Ramos (cell line): ENCODE data around the gene GATD1.
"Not testable (repeated sequence)": the region's sequence is repeated elsewhere in the genome, so short reads cannot be mapped to it uniquely, and the experiment has no call there.

Source experiments
- in situ Hi-C: fragments of 300-500 bp; cut with MboI; formaldehyde crosslinking; loops from one replicate; pipeline ENCODE4 v1.14.3; 2022; ENCODE audit warnings: low sequenced_read_pairs; ENCODE audit not compliant: unreplicated experiment

Gene GATD1

DNA sequence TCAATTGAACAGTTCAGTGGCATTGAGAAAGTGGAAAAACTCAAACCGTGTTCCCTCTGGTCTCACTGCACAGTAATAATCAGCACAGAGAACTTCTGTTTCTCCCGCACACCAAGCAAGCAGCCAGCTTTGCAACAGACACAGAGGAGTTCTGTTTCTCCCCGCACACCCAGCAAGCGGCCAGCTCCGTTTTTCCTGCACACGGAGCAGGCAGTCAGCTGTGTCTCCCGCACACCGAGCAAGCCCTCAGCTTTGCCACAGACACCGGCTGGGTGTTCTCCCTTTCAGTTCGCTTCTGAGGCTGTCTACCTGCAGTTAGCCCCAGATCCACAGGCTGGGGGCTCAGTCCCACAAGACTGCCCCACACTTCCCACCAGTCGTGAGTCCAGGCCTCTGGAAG is 39.9 kb downstream of the GATD1 start:
- in situ Hi-C loops, result no loop called here

DNA sequence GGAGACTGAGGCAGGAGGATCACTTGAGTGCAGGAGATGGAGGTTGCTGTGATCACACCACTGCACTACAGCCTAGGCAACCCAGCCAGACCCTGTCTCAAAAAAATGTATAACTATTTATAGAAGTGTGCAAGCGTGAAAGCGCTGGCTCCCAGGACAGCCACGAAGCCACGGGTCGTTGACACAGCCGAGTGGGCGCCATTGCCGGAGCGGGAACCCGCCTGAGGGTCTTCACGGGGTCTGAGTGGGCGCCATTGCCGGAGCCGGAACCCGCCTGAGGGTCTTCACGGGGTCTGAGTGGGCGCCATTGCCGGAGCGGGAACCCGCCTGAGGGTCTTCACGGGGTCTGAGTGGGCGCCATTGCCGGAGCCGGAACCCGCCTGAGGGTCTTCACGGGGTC is 42.7 kb downstream of the GATD1 start:
- in situ Hi-C loops, result not testable (repeated sequence)

DNA sequence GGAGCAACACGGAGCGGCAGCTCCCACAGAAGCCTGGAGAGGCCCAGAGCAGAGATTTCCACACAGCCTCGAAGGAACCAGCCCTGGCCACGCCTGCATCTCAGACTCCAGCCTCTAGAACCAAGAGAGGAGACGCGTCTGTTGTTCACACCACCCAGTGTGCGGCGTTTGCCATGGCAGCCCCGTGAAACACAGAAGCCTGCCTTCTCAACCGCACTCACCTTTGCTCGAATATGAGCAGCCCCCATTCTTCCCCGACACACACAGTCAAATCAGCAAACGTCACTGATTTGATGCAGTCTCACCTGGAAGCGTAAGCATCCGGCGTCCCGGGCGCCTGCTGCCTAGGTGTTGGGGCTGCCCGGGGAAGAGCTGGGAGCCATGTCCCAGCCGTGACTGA is 44.2 kb downstream of the GATD1 start:
- in situ Hi-C loops, result no loop called here

DNA sequence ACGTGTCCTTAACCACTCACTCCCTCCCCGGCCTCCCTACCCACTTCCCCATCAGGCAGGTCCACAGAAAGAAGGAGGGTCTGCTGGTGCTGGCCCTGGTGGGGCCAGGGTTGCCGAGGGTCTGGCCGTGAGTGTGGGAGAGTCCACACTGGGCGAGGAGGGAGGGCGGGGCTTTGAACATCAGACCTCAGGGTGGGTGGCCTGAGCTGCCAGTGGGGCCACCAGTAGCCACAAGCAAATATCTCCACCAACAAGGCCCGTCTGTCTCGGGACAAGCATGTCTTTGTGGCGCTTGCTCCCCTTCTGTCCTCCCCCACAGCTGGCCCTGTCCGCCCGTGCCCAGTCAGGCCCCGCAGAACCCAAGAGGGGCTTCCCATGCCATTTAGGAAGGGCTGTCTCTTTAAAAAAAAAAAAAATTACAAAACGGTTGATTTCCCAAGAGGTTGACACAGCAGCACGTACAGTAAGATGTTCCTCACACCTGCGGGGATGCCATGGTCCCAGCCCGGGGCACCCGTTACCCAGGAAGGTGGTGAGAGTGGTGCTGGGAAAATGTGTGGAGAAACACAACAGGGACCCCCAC is 47.7 kb downstream of the GATD1 start:
- in situ Hi-C loops, result no loop called here

DNA sequence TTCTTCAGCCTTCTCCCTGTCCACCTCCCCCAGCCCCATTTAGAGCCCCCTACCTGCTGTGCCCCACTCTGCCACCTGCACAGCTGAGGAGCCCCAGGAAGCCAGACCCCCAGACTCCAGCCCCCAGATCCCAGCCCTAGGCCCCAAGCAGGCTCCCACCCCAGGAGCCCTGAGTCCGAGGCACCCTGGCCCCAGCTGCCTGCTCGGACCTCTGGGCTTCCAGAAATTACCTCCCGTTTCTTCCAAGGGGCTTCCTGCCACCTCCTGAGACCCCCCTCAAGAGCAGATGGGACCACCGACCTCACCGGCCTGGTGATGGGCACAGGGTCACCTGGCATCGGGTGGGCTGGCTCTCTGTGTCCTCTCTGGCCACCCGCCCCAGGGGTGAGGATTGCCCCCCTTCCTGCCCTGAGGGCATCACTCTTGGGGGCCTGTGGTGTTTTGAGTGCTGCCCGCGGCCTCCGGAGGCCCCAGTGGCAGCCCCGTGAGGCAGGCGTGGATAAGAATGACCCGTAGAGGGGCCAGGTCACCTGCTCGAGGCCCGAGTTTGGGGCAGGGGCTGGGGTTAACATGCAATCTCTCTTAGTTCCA is 48.3 kb downstream of the GATD1 start:
- in situ Hi-C loops, result no loop called here

DNA sequence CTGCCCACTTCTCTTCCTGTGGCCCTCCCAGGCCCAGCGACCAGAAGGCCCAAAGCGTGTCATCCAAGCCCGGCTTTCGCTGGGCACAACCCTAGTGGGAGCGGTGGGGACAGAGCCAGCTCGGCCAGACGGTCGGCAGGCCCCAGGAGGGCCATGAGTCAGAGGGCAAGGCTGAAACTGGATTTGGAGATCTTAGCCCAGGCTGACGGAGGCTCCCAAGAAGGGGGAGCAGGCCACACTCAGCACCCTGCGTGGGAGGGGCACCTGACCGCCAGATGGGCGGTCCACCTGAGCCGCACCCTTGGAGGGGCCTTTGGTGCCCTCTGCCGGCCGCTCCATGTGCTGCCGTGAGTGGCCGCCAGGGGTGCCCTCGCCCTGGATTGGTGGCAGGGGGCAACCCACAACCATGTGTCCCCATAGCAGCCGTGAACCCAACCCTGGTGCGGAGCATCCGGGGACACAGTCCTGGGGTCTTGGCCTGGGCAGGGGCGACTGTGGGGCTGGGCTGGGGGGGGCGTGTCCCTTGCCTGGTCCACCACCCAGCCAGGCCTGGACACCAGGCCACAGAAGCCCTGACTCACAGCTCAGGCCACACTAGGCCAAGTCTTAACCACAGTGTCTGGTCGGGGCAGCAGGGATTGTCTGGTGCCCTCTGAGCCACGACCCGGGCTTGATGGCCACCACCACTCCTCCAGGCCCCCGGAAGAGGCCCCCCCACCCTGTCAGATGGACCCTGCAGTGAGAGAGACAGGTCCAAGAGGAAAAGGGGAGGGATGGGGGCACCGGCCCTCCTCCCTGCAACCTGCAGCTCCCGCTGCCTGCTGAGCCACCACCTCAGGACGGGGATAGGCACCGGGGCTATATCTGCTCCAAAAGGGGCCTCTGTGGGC is 49.2 kb downstream of the GATD1 start:
- in situ Hi-C loops, result no loop called here

DNA sequence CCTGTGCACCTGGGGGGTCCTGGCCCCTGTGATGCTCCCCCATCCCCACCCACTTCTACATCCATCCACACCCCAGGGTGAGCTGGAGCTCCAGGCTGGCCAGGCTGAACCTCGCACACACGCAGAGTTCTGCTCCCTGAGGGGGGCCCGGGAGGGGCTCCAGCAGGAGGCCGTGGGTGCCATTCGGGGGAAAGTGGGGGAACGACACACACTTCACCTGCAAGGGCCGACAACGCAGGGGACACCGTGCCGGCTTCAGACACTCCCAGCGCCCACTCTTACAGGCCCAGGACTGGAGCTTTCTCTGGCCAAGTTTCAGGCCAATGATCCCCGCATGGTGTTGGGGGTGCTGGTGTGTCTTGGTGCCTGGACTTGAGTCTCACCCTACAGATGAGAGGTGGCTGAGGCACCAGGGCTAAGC is 50.0 kb downstream of the GATD1 start:
- in situ Hi-C loops, result no loop called here

DNA sequence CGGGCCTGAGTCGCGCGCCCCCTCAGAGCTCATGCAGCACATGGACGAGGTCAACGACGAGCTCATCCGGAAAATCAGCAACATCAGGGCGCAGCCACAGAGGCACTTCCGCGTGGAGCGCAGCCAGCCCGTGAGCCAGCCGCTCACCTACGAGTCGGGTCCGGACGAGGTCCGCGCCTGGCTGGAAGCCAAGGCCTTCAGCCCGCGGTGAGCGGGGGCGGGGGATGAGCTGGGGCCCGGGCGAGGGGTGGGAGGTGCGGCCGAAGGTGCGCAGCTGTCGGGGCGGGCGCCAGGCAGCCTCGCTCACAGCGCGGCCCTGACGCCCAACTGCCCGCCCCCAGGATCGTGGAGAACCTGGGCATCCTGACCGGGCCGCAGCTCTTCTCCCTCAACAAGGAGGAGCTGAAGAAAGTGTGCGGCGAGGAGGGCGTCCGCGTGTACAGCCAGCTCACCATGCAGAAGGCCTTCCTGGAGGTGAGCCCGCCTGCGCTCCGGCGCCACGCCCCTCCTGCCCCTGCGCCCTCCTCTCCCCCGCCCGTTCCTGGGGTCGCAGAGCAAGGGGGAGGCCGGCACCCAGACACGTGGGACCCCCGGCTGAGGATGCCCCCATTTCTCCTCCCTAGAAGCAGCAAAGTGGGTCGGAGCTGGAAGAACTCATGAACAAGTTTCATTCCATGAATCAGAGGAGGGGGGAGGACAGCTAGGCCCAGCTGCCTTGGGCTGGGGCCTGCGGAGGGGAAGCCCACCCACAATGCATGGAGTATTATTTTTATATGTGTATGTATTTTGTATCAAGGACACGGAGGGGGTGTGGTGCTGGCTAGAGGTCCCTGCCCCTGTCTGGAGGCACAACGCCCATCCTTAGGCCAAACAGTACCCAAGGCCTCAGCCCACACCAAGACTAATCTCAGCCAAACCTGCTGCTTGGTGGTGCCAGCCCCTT is 50.7 kb downstream of the GATD1 start:
- in situ Hi-C loops, result no loop called here

DNA sequence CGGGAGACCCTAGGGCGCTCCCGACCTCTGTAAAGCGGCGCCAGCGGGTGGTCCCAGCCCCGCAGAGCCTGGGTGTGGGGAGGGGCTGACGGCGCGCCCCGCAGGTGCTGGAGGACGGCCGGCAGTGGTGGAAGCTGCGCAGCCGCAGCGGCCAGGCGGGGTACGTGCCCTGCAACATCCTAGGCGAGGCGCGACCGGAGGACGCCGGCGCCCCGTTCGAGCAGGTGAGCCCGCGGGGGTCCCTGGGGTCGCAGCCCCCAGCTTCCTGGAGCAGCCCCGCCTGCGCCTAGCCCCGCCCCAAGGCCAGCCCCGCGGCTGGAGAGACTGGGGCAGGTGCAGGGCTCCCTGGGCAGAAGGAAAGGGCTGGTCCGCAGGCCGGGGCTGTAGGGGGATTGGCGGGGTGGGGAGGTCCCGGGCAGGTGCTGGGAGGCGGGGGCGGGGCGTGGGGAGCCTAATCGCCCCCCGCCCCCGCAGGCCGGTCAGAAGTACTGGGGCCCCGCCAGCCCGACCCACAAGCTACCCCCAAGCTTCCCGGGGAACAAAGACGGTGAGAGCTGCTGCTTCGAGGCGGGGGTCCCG is 51.6 kb downstream of the GATD1 start:
- in situ Hi-C loops, result no loop called here

DNA sequence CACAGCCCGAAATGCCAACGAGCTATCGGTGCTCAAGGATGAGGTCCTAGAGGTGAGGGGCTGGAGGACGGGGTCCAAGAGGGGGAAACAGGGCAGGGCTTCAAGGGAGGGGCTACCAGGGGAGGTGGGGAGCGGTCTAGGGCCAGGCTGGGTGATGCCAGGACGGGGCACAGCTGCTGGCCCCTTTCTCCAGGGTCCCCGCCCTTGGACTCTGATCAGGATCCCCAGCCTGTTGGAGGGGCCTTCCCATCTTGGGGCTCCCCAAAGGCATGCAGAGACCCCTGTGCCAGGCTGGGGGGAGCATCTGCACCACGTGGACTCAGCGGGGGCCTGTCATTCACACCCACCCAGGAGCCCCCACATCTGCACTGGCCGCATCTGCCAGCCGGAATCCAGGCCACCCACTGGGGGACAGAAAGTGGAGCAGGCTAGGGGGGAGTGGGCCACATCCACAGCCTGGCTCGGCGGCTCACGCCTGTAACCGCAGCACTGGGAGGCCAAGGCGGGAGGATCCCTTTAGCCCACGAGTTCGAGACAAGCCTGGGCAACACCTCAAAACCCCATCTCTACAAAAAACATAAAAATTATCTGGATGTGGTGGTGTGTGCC is 52.4 kb downstream of the GATD1 start:
- in situ Hi-C loops, result no loop called here

DNA sequence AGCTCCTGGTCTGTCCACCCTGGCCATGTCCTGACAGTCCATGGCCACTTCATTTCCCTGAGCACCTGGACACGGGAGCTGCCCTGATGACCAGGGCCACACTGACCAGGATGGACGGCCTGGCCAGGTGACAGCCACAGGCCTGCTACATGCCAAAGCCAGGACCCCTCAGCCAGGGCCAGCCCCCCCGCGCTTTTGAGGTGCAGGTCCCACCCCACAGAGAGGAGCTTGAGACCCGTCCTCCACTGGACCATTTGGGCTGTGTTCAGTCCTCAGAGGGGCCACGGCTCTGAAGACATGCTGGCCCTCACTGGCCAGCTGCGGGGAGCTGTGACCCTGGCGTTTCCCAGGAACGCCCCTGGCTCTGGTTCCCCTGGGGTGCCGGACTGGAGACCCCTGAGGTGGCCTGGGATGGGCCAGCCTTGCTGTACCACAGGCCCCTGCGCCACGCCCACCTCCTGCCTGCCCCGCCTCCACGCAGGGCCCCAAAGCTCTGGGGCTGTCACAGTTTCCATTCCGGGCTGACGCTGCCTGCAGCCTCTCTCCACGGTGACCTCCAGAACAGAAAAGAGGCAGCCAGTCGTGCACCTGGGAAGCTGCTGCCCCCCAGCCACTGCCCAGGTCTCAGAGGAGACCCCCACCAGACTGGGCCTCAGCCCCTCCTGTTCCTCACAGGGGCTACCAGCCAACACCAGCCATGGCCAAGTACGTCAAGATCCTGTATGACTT is 53.1 kb downstream of the GATD1 start:
- in situ Hi-C loops, result no loop called here

DNA sequence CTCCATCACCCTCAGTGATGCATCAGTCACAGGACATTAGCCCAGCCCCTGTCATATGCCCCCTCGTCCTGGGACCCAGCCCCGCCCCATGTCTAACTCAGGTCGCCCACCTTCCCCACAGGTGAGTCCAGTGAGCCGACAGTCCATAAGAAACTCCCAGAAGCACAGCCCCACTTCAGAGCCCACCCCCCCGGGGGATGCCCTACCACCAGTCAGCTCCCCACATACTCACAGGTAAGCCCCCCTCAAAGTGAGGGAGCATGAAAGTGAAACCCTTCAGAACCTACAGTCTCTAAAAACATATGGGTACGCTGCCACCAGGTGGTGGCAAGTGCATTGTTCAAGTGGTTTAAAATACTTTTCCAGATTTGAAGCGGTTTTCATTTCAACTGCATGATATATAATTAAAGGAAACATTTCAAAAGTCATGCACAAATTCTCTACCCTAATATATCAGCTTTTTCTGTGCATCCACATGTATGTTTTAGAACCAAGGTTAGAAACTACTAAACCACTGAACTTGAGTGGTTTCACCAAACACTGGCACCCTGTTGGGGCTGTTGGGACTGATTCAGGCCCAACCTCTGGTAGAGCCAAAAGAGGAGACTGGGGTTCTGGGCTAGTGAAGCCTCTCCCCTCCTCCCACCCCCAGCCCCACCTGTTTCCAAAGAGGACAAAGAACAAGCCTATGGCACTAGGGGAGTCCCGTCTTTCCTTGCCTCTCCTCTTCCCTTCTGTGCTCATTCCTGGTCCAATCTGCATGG is 54.0 kb downstream of the GATD1 start:
- in situ Hi-C loops, result no loop called here

DNA sequence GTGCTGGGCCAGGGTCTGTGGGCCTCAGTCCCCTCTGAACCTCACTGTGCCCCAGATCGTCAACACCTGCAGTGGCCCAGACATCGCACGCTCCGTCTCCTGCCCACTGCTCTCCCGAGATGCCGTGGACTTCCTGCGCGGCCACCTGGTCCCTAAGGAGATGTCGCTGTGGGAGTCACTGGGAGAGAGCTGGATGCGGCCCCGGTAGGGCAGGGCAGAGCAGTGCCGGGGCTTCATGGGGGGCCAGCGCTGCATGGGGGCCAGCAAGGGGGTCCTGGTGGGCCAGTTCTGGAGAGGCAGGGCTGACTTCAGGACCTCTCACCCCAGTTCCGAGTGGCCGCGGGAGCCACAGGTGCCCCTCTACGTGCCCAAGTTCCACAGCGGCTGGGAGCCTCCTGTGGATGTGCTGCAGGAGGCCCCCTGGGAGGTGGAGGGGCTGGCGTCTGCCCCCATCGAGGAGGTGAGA is 54.9 kb downstream of the GATD1 start:
- in situ Hi-C loops, result no loop called here

DNA sequence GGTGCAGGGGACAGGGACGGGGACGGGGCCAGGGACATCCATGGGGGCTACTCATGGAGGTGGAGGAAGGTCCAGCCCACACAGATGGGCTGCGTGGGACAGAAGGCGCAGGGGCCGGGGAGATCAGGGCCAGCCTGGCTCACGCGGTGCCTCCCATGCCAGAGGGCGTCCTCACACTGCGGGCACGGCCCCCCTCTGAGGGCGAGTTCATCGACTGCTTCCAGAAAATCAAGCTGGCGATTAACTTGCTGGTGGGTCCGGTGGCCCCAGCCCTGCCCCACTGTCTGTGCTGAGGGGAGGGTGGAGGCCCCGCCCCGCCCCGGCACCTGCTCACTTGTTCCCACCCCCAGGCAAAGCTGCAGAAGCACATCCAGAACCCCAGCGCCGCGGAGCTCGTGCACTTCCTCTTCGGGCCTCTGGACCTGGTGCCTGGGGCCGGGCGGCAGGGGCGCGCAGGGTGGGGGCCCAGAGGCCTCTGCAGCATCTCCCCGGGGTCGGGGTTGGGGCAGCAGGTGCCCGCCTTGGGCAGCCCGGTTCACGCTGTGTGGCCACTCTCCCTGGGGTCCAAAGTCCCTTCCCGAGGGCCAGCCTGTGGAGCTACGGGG is 55.4 kb downstream of the GATD1 start:
- in situ Hi-C loops, result no loop called here

DNA sequence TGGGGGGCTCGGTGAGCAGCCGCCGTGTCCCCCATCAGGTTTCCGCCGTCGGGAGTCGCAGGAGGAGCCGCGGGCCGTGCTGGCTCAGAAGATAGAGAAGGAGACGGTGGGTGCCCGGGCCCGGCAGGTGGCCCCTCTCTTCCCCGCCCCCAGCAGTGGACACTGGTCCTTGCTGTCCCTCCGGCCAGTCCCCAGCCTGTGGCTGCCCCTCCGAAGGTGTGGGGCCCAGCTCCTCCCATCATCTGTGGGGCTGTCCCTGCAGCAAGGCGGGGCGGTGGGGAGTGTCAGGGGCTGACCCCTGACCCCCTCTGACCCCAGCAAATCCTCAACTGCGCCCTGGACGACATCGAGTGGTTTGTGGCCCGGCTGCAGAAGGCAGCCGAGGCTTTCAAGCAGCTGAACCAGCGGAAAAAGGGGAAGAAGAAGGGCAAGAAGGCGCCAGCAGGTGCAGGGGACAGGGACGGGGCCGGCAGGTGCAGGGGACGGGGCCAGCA is 56.0 kb downstream of the GATD1 start:
- in situ Hi-C loops, result no loop called here

DNA sequence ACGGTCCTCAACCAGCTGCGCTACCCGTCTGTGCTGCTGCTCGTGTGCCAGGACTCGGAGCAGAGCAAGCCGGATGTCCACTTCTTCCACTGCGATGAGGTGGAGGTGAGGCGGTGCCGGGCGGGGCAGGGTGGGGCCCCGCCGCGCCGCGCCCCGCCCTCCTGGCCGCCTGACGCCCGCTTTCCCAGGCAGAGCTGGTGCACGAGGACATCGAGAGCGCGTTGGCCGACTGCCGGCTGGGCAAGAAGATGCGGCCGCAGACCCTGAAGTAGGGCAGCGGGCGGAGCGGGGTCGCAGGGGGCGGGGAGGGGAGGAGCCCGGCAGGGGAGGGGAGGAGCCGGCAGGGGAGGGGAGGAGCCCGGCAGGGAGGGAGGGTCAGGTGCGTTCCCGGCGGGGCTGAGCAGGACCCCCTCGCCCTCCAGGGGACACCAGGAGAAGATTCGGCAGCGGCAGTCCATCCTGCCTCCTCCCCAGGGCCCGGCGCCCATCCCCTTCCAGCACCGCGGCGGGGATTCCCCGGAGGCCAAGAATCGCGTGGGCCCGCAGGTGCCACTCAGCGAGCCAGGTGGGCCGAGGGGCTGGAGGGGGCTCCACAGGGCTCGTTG is 56.5 kb downstream of the GATD1 start:
- in situ Hi-C loops, result no loop called here

DNA sequence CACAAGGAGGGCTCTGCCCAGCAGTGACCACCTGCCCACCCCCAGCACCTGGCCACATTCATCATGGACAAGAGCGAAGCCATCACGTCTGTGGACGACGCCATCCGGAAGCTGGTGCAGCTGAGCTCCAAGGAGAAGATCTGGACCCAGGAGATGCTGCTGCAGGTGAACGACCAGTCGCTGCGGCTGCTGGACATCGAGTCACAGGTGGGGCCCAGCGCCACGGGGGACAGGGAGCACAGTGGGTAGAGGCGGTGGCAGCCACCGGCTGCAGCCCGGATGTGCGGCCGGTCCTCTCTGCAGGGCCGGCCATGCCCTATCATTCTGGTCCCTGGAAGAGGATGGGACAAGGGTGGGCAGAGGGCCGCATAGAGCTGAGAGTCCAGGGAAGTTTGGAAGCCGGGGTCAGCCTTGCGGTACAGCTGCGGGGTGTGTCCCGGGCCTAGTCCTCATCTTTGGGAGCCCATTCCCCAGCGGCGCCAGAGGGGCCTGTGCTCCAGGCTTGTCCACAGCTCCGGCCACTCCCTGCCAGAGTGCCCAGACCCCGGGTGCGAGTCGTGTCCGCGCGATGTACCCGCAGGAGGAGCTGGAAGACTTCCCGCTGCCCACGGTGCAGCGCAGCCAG is 57.2 kb downstream of the GATD1 start:
- in situ Hi-C loops, result no loop called here
